GM23338 (cell line): ENCODE results near the gene CPE. TPM values are rescaled to one million over a fixed set of nuclear protein-coding genes. Genes with fewer than 3 reads are reported as not detected.

Experiments
- ATAC-seq: fragments of 200-7000 bp; cut with Tn5 transposase; 3 replicates; pipeline ENCODE4 v1.9.1; 2020
- DNase-seq: peaks from one replicate; pipeline ENCODE4 v3.0.0-alpha.2; 2015; ENCODE audit warnings: low spot score
- H2AFZ ChIP-seq: fragments of 200-600 bp; sonication (generic); 2 replicates; pipeline ENCODE4 v1.8.0; 2016; ENCODE audit warnings: antibody characterized with exemption, mild to moderate bottlenecking, moderate library complexity
- H3F3A ChIP-seq: fragments of 200-600 bp; sonication (generic); replicated peaks from 2 replicates; pipeline ENCODE4 v1.8.0; 2017; ENCODE audit warnings: antibody characterized with exemption, mixed run types, low read depth
- H3K27ac ChIP-seq: fragments of 200-600 bp; sonication (generic); 2 replicates; pipeline ENCODE4 v1.6.1; 2016; ENCODE audit warnings: low read depth
- H3K27me3 ChIP-seq: fragments of 200-600 bp; sonication (generic); 2 replicates; pipeline ENCODE4 v1.8.0; 2016; ENCODE audit warnings: mild to moderate bottlenecking, mixed run types, moderate library complexity; ENCODE audit not compliant: insufficient read depth
- H3K36me3 ChIP-seq: fragments of 200-600 bp; sonication (generic); 2 replicates; pipeline ENCODE4 v1.8.0; 2016; ENCODE audit warnings: mild to moderate bottlenecking; ENCODE audit not compliant: insufficient read depth
- H3K4me1 ChIP-seq: fragments of 200-600 bp; sonication (generic); 2 replicates; pipeline ENCODE4 v1.8.0; 2016; ENCODE audit warnings: mild to moderate bottlenecking, moderate library complexity; ENCODE audit not compliant: insufficient read depth
- H3K4me2 ChIP-seq: fragments of 200-600 bp; sonication (generic); 2 replicates; pipeline ENCODE4 v1.7.1; 2017; ENCODE audit warnings: mixed run types
- H3K4me3 ChIP-seq: fragments of 200-600 bp; sonication (generic); 2 replicates; pipeline ENCODE4 v1.6.1; 2016; ENCODE audit warnings: mixed run types
- H3K79me2 ChIP-seq: fragments of 200-600 bp; sonication (generic); replicated peaks from 2 replicates; pipeline ENCODE4 v1.8.0; 2017; ENCODE audit warnings: mild to moderate bottlenecking; ENCODE audit not compliant: insufficient read depth
- H3K9me2 ChIP-seq: fragments of 200-600 bp; sonication (generic); 2 replicates; pipeline ENCODE4 v1.8.0; 2017; ENCODE audit not compliant: insufficient read depth
- H4K20me1 ChIP-seq: fragments of 200-600 bp; sonication (generic); replicated peaks from 2 replicates; pipeline ENCODE4 v1.8.0; 2017; ENCODE audit warnings: mild to moderate bottlenecking; ENCODE audit not compliant: insufficient read depth
- H3K27ac Mint-ChIP-seq: 2 replicates; pipeline ENCODE4 v1.8.0; 2020; ENCODE audit warnings: inconsistent platforms, mild to moderate bottlenecking, moderate library complexity, mixed read lengths
- H3K27me3 Mint-ChIP-seq: 3 replicates; pipeline ENCODE4 v1.8.0; 2022; ENCODE audit warnings: low read depth, mild to moderate bottlenecking, moderate library complexity, mixed read lengths, inconsistent platforms; ENCODE audit not compliant: insufficient read depth, poor library complexity
- H3K36me3 Mint-ChIP-seq: 3 replicates; pipeline ENCODE4 v1.8.0; 2021; ENCODE audit warnings: low read depth, mild to moderate bottlenecking, inconsistent platforms, moderate library complexity, mixed read lengths
- H3K4me1 Mint-ChIP-seq: 3 replicates; pipeline ENCODE4 v1.8.0; 2020; ENCODE audit warnings: mild to moderate bottlenecking, inconsistent platforms, mixed read lengths
- H3K4me3 Mint-ChIP-seq: 3 replicates; pipeline ENCODE4 v1.8.0; 2021; ENCODE audit warnings: moderate library complexity, mild to moderate bottlenecking, inconsistent platforms, mixed read lengths
- H3K9me3 Mint-ChIP-seq: 3 replicates; pipeline ENCODE4 v1.8.0; 2020; ENCODE audit warnings: moderate library complexity, mild to moderate bottlenecking, inconsistent platforms, mixed read lengths
- CREB1 ChIP-seq: fragments of 250-450 bp; sonication (Bioruptor Pico); IDR thresholded peaks from 2 replicates; pipeline ENCODE4 v1.5.0; 2020; ENCODE audit warnings: low read depth, mild to moderate bottlenecking, moderate library complexity
- CTCF ChIP-seq, 2 experiments: fragments of 200-600 bp in 1 of 2; sonication (generic) in 1 of 2; conservative IDR thresholded peaks; 2 replicates each; pipeline versions ENCODE4 v1.5.1 to v1.6.1; 2016 to 2017; ENCODE audit warnings: antibody characterized with exemption in 2 of 2, low read depth in 2 of 2, mild to moderate bottlenecking in 2 of 2, moderate library complexity in 1 of 2
- ETS1 ChIP-seq: IDR thresholded peaks from 2 replicates; pipeline ENCODE4 v1.6.1; 2016; ENCODE audit warnings: antibody characterized with exemption
- EZH2 ChIP-seq: fragments of 200-600 bp; sonication (generic); IDR thresholded peaks from one replicate; pipeline ENCODE4 v1.8.0; 2017; ENCODE audit warnings: antibody characterized with exemption, mild to moderate bottlenecking, low read depth; ENCODE audit not compliant: unreplicated experiment
- EZH2phosphoT487 ChIP-seq: fragments of 200-600 bp; sonication (generic); IDR thresholded peaks from one replicate; pipeline ENCODE4 v1.8.1; 2018; ENCODE audit warnings: antibody characterized with exemption; ENCODE audit not compliant: unreplicated experiment
- JUNB ChIP-seq: IDR thresholded peaks from one replicate; pipeline ENCODE4 v1.6.1; 2016; ENCODE audit warnings: antibody characterized with exemption; ENCODE audit not compliant: unreplicated experiment
- NANOG ChIP-seq: IDR thresholded peaks from 2 replicates; pipeline ENCODE4 v1.6.1; 2016; ENCODE audit warnings: antibody characterized with exemption, borderline replicate concordance
- STAT1 ChIP-seq: IDR thresholded peaks from one replicate; pipeline ENCODE4 v1.6.1; 2016; ENCODE audit warnings: antibody characterized with exemption; ENCODE audit not compliant: unreplicated experiment
- ZNF114 ChIP-seq: fragments of 250-450 bp; sonication (Bioruptor Pico); IDR thresholded peaks from 2 replicates; pipeline ENCODE4 v1.5.0; 2020; ENCODE audit warnings: mild to moderate bottlenecking, moderate library complexity
- ZNF462 ChIP-seq: fragments of 250-450 bp; sonication (Bioruptor Pico); IDR thresholded peaks from 2 replicates; pipeline ENCODE4 v1.5.0; 2020; ENCODE audit warnings: mild to moderate bottlenecking, moderate library complexity
- polyA plus RNA-seq: library from polyadenylated mRNA; unstranded; fragments of >200 nt; fragmentation: Nextera tagmentation; extraction: Ambion mirVana; gene quantifications from 2 replicates; pipeline ENCODE4 v1.2.1, GENCODE V29; 2016
- total RNA-seq: library from RNA; depleted of rRNA; stranded (reverse); fragments of >200 nt; shearing (Covaris generic); gene quantifications from 2 replicates; pipeline ENCODE4 v1.2.3, GENCODE V29; 2014

CPE gene
- total and polyA plus RNA-seq, 2 experiments from 2014 or later: 10.3 to 16.5 TPM

- H3K9me2 ChIP-seq: peaks cover 4% of the 10 kb centered on the region; the same call in 1 of the 2 replicates
- no peak for ATAC-seq
- H3F3A ChIP-seq: no peaks in the 10 kb centered on the region
- Mint-ChIP-seq H3K36me3 (no peaks in the 10 kb centered on the region), H3K27ac (no peak overlapping the region), H3K4me1 (no peaks in the 10 kb centered on the region), H3K4me3 (no peak overlapping the region), H3K9me3 (no peaks in the 10 kb centered on the region), H3K27me3 (no peaks in the 10 kb centered on the region)
- no peak for DNase-seq
- 0 out of 2 replicates have a peak overlapping the region, but pooled peaks have one; percentile 56 for H2AFZ ChIP-seq
- no peaks in the 10 kb centered on the region for H3K27me3 ChIP-seq
- H3K27ac ChIP-seq: no peak overlapping the region
- H3K4me2 ChIP-seq: no peak overlapping the region
- H4K20me1 ChIP-seq: no peaks in the 10 kb centered on the region
- H3K4me3 ChIP-seq: no peak overlapping the region
- no peaks in the 10 kb centered on the region for H3K4me1 ChIP-seq
- no peaks in the 10 kb centered on the region for H3K36me3 ChIP-seq
- no peak for TF ChIP-seq ETS1
- no peak for TF ChIP-seq ZNF462 (CRISPR knock-in tag)
- no peak for TF ChIP-seq STAT1
- no peak for TF ChIP-seq CREB1 (CRISPR knock-in tag)
- no peak for TF ChIP-seq ZNF114 (CRISPR knock-in tag)
- TF ChIP-seq NANOG: no peak
- no peak for TF ChIP-seq EZH2
- TF ChIP-seq EZH2phosphoT487: no peak
- TF ChIP-seq CTCF (conservative IDR thresholded peaks at IDR 0.05; ENCODE audit: low read depth in 2 of 2): no peak
- no peak for TF ChIP-seq JUNB
- H3K79me2 ChIP-seq: no peaks in the 10 kb centered on the region
These were observed 138.4 kb downstream of the CPE start for GRCh38 chr4:165517216-165517615.
